CD4-positive, alpha-beta T cell treated with Interleukin-4 for 1 hour (primary cell): ENCODE data around the gene ANKRD63.
A peak's percentile ranks its signal among the peaks of the same experiment; 100 is the strongest.

Experiments
- DNase-seq, 2 donors: peaks; one replicate each; pipeline ENCODE4 v3.0.0-alpha.2; 2020 to 2022

The ANKRD63 gene

DNA sequence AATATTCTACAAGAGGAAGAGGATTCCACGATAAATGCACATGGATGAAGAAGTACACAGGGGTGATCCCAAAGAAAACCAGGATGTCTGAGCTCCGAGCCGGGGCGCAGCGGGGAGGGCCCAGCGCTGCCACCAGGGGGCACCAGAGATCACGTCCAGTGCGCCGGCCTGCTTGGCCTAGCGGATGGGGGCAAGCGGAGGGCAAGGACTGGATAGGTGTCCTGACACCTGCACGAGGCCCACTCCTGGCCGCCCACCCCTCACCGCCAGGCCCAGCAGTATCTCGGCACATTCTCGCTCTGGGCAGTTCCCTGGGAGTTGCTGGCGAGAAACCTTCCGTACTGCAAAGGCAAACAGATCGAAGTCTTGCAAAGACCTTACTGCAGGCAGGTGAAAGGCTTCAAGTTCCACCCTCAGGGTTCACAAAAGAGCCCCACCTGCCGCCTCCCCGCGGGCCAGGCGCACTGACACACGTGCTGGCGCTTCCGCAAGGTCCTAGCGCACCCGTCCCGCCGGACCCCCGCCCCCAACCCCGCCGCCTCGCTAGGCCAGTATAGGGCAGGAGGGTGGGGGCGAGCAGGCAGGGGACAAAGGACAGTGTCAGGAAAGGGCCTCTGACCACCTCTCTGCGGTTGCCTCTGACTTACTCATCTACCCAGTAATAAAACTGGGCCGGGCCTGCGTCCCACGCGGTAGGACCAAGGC lies 3.3 kb downstream of the ANKRD63 start:
- DNase-seq = peak; percentile 55 to 67

DNA sequence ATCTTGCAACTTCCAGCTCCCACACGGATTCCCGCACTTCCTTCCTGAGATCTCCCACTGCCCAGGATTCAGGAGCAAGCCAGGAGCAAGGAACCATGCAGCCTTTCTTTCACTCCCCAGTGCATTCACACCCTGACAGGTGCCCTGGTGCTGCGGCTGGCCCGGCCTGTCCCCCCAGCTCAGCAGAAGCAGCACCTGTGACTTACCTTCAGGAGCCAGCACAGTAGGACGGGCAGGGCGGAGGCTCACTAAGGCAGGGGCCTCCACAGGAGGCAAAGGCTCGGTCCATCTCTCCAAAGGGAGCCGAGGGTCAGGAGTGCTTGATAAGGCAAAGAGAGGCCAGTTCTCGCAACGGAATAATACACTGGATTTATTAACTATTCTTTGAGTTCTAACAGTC lies 4.8 kb downstream of the ANKRD63 start:
- no peak for DNase-seq

DNA sequence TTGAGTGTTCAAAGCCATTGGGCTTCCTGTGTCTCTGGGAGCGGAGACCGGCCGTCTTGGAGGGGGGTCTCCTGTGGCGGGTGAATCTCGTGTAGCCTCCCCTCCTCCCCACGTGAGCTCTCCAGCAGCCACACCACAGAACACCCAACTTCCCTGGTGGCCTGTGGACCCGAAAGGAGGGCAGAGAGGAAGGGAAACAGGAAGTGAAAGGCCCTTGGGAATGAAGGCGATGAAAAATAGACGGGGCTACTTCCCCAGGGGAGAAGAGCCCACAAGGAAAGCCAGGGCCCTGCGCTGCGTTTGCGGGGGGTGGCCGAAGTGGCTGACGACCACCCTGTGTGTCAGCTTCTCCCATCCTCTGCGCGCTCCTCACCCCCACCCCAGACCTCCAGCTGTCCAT lies 5.4 kb downstream of the ANKRD63 start:
- DNase-seq = no peak

DNA sequence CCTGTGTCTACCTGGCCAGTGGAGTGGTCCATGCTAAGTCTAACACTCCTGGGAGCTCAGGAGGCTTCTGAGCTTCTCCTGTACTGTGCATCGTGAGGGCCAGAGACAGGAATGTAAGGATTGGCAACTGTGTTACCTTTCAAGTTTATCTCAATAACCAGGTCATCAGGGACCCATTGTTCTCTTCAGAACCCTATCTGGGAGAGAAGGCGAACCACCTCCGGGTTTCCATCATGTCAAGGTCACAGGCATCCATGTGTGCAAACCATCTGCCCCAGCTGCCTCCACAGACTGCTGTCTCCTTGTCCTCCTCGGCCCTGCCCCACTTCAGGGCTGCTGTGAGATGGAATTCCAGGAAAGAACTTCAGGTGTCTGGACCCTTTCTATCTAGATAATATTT lies 5.9 kb downstream of the ANKRD63 start:
- no peak for DNase-seq

DNA sequence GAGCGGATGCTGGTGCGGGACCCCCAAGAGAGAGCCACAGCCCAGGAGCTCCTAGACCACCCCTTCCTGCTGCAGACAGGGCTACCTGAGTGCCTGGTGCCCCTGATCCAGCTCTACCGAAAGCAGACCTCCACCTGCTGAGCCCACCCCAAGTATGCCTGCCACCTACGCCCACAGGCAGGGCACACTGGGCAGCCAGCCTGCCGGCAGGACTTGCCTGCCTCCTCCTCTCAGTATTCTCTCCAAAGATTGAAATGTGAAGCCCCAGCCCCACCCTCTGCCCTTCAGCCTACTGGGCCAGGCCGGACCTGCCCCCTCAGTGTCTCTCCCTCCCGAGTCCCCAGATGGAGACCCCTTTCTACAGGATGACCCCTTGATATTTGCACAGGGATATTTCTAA lies 6.9 kb downstream of the ANKRD63 start:
- DNase-seq = no peak

DNA sequence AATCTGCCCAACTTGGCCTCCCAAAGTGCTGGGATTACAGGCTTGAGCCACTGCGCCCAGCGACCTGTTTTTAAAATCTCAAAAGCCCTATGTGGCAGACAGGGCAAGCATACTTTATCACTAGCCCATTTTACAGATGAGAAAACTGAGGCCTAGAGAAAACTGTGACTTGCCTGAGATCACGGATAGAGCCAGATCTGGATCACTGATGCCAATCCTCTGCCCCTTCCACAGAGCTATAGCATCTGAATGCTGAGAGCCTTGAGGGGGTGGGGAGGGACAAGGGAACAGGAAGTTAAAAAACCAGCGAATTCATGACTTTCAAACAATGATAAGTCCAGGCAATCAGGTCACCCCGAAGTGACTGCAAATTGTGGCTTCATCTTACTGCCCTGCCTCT lies 7.3 kb downstream of the ANKRD63 start:
- no peak for DNase-seq

DNA sequence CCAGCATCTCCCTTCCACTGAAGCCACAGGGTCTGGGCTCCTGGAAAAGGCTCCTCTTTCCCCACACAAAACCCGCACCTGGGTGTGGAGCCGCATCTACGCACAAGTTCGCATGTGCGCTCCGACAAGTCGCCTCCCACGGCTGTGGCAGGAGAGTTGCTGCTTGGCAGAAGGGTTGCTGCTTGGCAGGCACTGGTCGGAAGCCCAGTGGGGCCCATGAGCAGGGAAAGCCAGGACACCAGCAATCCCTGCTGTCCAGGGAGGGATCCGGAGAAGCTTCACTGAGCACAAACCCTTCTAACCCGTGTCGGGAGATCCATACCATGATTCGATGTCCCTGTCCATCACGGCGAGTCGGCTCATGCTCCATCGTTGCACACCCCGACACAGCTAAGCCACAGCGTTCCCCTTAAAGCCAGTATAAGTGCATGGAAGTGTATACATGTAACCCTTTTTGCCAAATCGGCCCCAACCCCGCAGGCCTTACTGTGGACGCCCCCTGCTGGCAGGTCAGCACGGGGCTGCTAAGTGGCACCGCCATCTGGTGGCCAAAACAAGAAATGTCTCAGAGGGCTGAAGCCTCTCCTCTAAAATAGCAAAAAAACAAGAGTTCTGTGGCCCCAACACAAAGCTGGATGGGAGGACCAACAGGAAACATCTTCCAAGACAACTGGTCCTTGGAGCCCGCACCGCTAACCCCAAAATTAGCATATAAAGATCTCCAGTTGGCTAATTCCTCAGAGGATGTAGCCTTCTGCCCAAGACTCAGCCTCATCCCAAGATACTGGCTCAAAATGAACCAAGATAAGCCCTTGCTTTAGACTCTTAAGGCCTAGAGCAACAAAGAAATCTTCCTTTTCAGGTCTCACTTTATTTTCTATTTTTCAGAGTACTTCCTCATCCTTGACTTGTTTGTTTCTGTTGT lies 8.3 kb downstream of the ANKRD63 start:
- DNase-seq = peak; percentile 87 to 89

DNA sequence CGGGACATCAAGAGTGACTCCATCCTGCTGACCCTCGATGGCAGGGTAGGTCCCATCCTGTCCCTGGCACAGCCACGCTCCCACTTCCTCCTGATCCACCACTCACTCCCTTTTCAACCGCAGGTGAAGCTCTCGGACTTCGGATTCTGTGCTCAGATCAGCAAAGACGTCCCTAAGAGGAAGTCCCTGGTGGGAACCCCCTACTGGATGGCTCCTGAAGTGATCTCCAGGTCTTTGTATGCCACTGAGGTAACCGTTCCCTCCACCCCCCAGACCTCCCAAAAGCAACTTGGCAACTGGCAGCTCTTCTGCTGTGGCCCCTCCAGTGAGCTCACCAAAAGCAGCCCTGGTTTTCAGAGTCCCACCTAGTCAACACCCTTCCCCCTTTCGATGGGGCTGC lies 9.4 kb downstream of the ANKRD63 start:
- DNase-seq = no peak

DNA sequence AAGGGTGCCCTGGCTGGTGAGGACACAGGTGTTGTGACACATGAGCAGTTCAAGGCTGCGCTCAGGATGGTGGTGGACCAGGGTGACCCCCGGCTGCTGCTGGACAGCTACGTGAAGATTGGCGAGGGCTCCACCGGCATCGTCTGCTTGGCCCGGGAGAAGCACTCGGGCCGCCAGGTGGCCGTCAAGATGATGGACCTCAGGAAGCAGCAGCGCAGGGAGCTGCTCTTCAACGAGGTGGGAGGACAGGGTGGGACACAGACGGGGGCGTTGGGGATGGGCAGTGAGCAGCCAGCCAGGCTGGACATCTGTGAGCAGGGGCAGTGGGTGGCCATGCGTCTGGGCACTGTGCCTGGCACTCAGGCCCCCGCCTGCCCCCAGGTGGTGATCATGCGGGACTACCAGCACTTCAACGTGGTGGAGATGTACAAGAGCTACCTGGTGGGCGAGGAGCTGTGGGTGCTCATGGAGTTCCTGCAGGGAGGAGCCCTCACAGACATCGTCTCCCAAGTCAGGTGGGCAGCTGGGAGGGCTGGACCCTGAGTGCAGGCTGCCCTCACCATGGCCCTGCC lies 10.3 kb downstream of the ANKRD63 start:
- DNase-seq = no peak

DNA sequence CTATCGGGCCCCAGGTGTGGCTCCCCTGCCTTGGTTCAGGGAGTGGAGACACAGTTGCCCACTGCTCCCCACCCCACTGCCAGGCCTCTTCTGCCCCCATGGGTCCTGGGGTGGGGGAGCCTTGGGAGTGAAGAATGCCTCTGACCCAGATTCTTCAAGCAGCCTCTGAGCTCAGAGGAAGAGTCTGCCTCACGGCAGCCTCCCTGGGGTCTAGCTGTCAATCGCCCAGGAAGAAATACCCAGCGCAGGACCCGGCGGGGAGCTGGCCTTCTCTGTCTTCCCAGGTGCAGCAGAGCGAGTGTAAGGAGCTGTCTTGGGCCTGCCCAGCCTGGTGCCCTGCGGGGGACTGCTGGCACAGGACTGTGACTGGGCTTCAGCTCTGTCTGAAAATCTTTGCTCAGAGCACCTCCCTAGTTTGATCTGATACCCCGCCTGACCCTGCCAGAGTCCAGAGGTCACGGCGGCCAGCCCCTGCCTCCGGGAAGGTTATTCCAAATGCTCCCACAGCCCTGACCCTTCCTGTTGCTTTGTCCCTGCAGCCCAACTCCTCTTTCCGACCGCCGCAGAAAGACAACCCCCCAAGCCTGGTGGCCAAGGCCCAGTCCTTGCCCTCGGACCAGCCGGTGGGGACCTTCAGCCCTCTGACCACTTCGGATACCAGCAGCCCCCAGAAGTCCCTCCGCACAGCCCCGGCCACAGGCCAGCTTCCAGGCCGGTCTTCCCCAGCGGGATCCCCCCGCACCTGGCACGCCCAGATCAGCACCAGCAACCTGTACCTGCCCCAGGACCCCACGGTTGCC lies 11.0 kb downstream of the ANKRD63 start:
- no peak for DNase-seq

DNA sequence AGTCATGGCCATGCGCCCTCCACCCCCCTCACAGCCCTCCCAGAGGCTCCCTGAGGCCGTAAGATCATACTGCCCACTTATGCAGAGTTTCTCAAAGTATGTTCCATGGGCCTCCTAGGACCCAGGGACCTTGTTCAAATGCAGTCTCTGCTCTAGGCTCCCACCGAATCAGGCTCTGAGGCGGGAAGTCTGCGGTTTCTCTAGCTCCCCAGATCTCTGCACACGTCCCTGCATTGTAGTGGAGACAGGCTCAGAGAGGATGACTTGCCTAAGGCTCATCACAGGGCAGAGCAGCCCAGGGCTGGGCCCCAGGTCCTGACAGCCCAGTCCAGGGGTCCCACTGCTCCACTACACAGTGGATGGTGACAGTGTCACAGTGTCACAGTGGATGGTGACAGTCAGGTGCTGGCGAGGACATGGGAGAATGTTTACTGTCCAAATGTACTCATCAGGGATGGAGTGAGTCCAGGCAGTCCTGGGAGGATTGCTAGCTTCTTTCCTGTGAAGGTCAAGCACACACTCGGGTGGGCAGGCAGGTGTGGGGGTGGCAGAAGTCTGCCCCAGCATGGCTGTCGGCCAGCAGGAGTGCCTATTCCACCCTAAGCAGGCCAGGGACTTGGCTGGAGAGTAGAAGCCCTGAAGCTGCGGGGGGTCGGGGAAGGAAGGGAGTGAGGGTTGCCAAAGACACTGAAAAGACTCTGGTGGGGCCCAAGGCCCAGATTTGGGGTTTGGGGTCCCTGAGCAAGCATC lies 12.4 kb downstream of the ANKRD63 start:
- DNase-seq = no peak

DNA sequence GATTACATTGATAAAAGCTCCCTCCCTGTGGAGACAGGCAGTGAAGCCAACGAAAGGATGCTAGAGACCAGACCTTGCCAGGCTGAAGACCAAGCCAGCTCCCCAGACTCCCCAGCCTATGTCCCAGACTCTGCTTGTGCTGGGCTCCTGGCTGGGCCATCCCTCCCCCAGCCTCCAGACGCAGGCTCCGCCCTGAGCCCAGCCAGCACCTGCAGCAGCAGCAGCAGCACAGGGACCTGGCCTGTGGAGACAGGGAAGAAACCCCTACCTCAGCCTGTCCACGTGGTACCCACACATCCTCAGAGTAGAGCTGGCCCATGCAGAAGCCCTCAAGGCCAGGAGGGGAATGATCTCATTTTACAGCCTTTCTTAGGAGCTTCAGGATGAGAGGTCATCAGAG lies 13.3 kb downstream of the ANKRD63 start:
- DNase-seq = no peak

DNA sequence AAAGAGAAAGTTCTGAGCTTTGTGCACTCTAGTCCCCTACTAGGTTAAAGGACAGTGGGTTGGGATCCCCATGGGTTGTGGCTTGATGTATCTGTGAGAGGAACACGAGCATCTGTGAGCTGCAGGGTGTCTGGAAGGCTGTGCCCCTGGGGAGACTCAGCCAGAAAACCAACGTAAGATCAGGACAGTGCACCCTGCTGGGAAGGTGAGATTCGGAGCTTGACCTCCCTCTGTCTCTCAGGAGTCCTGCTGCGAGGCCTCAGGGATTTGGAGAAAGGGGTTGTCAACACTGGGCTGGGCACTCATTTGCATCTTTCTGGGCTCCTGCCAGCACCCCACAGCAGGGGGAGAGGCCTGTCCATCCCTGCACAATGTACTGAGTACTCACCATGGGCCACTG lies 15.2 kb downstream of the ANKRD63 start:
- no peak for DNase-seq

DNA sequence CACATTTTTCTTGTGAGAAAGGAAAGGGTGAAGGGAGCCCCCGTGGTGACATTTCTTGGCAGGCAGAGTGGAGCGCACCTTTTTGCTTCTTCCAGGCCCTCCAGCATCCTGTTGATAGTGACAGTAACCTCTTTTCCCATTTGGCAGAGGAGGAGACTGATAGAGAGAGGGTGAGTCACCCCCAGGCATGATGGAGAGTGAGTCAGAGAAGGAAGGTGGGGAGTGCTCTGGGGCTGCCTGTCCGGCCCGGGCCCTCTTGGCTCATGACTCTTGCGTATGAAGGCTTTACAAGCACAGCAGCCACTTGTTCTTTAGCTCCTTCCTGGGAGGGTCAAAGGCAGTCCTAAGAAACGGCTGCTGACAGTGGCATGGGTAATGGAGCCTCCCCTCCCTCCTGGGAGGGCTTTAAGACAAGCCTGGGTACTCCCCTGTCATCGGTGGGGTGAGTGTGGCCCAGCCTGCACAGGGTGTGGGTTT lies 16.0 kb downstream of the ANKRD63 start:
- no peak for DNase-seq

DNA sequence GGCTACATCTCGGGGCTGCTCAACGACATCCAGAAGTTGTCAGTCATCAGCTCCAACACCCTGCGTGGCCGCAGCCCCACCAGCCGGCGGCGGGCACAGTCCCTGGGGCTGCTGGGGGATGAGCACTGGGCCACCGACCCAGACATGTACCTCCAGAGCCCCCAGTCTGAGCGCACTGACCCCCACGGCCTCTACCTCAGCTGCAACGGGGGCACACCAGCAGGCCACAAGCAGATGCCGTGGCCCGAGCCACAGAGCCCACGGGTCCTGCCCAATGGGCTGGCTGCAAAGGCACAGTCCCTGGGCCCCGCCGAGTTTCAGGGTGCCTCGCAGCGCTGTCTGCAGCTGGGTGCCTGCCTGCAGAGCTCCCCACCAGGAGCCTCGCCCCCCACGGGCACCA lies 17.0 kb downstream of the ANKRD63 start:
- DNase-seq = no peak

DNA sequence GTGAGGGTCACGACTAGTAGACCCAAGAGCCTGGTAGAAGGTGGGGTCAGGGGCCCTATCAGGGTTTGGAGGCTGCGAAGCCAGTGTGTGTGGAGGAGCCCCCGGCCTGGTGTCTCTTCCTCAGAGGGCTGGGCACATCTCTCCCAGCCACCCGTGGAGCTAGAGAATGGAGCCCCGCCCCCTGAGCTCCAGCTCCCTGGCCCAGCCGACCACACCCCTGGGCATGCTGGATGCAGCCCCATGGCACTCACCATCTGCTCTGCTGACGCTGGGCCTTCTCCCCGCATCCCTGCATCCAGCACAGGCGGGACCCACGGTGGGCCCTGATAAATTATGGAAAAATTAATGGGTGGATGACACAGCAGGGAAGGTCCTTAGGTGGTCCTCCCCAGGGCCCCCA lies 17.5 kb downstream of the ANKRD63 start:
- no peak for DNase-seq

DNA sequence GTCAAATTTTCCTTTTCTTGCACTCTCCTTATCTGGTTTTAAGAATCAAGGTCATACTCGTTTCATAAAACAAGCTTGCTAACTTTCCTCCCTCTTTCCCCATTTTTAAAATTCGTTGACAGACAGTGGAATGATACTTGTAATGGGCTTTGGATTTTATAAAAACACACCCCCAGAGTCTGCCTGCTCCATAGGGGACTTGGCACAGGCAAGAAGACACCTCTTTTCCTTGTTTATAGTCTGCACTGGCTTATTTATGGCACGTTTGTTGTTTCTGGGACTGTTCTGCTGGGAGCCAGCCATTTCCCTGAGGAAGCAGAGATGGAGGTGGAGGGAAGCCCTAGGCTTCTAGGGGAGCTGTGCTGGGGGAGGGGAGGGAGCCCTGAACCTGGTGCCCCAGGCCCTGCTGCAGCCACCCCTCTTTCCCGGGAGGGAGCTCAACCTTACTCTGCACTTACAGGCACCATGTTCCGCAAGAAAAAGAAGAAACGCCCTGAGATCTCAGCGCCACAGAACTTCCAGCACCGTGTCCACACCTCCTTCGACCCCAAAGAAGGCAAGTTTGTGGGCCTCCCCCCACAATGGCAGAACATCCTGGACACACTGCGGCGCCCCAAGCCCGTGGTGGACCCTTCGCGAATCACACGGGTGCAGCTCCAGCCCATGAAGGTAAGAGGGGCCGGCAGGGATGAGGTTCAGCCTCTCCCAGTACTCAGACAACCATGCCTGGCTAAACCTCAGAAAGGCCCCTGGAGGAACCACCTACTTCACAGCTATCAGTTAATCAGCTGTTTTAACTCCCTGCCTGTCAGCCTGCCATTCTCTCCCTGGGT lies 18.3 kb downstream of the ANKRD63 start:
- no peak for DNase-seq

DNA sequence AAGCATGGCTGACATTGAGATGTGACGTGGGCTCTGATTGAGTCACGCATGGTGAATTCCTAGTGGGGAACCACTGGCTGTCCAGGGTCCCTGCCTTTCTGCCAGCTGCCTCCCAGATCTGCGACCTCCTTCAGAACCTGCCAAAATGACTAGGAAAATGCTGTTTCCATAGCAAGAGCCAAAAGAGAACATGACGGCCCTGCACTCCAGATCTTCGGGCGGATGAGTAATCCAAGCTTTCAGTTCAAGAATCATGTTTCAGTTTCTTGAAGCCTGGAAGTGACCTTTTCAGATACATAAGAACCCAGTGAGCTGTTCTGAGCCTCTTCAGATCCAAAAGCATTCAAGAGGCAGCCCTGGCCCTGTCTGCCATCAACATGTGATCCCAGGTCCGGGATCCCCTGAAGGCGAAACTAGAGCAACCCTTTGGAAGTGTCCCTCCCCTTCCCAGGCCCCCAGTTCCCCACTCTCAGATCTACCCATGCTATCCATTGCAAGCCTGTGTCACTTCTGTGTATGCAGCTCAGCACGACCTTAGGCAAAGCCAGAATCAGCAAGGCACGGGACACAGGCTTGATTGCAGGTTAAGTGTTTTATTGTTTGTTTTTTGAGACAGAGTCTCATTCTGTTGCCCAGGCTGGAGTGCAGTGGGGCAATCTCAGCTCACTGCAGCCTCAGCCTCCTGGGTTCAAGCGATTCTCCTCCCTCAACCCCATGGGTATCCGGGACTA lies 19.7 kb downstream of the ANKRD63 start:
- no peak for DNase-seq

DNA sequence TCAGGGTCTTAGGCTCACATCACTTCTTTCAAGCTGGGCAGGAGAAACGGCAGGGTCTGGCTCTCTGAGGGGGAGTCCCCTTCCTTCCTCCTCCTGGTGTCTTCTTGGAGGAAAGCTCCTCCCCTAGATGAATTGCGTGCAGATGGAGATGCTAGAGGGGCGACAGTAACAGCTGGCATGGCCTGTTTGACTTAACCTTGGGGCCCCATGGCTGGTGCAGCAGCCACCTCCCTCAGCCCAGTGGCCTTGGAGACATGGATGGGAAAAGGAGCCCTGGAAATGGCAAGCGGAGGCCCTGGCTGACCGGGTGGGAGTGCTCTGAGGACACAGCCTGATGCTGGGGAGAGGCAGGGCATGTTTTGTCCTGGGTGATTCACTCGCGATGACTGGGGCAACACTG lies 23.8 kb downstream of the ANKRD63 start:
- DNase-seq = no peak

DNA sequence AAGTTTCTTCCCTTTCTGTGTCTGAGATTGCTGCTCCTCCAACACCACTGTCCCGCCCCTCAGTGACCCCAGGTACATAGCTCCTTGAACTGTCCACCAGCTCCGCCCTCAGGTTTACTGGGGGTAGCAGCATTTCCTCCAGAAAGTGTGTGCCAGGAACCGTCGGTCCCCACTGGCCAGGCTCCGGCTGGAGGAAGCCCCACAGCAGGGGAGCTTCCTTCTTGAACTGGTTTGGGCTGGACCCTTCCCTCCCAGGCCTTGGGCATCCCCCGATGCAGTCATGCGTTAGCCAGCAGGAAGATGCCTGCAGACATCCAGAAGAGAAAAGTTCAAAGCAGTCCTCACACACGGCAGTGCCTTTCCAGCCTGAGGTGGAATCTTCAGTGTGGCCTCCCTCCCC lies 24.3 kb downstream of the ANKRD63 start:
- DNase-seq = no peak
